B cell (primary cell): Measurements from ENCODE around the gene HDGFL1. TPM values are rescaled to one million over a fixed set of nuclear protein-coding genes. Genes with fewer than 3 reads are reported as not detected.

Experiments
- ATAC-seq: fragments of 200-7000 bp; cut with Tn5 transposase; one replicate; pipeline ENCODE4 v1.10.0; 2021; ENCODE audit warnings: low read depth, mild to moderate bottlenecking, moderate number of reproducible peaks, moderate library complexity
- CTCF ChIA-PET: fragments of 350-600 bp; sonication (Branson Sonifier 250); formaldehyde crosslinking; loops from one replicate; lab custom pipeline; 2021; ENCODE audit warnings: antibody characterized with exemption, inconsistent platforms; lab: Charles Lee
- POLR2A ChIA-PET: fragments of 350-600 bp; sonication (Branson Sonifier 250); formaldehyde crosslinking; loops from one replicate; lab custom pipeline; 2021; ENCODE audit warnings: antibody characterized with exemption; lab: Charles Lee
- DNase-seq: peaks from one replicate; pipeline ENCODE4 v3.0.0; 2013
- H2AFZ ChIP-seq: 2 replicates; pipeline ENCODE4 v1.6.1; 2012; ENCODE audit warnings: mild to moderate bottlenecking, low read depth, low read length; ENCODE audit not compliant: insufficient read depth, poor library complexity, severe bottlenecking
- H3K27ac ChIP-seq, 2 donors: 1 replicate in 1 of 2; 2 replicates in 1 of 2; pipeline ENCODE4 v1.5.1; 2012 to 2013; ENCODE audit warnings: low read length in 2 of 2, mild to moderate bottlenecking in 2 of 2, moderate library complexity in 1 of 2
- H3K27me3 ChIP-seq, 4 experiments: fragments of 200-600 bp in 1 of 4; sonication (generic) in 1 of 4; replicated peaks in 1 of 4; 1 replicate in 2 of 4; 2 replicates in 2 of 4; pipeline versions ENCODE4 v1.6.1 to v1.7.0; 2013 to 2016; ENCODE audit warnings: low read length in 3 of 4, mild to moderate bottlenecking in 2 of 4, mixed read lengths in 1 of 4, moderate library complexity in 1 of 4; ENCODE audit not compliant: insufficient read depth in 4 of 4, control insufficient read depth in 3 of 4; ENCODE audit errors: control extremely low read depth in 1 of 4
- H3K36me3 ChIP-seq, 2 experiments: replicated peaks in 1 of 2; 1 replicate in 1 of 2; 2 replicates in 1 of 2; pipeline versions ENCODE4 v1.6.1 to v1.7.1; 2013; ENCODE audit warnings: low read length in 1 of 2; ENCODE audit not compliant: insufficient read depth in 2 of 2, control insufficient read depth in 1 of 2; ENCODE audit errors: control extremely low read depth in 1 of 2, extremely low read depth in 1 of 2
- H3K4me1 ChIP-seq, 2 donors: fragments of 200-600 bp in 1 of 2; sonication (generic) in 1 of 2; 1 replicate in 1 of 2; 2 replicates in 1 of 2; pipeline versions ENCODE4 v1.5.1 to v1.6.1; 2013 to 2017; ENCODE audit warnings: low read length in 2 of 2; ENCODE audit not compliant: control insufficient read depth in 2 of 2, insufficient read depth in 2 of 2
- H3K4me2 ChIP-seq: replicated peaks from 2 replicates; pipeline ENCODE3; 2012; ENCODE audit warnings: mild to moderate bottlenecking, low read depth, low read length; ENCODE audit not compliant: poor library complexity, severe bottlenecking
- H3K4me3 ChIP-seq, 5 experiments: fragments of 200-600 bp in 1 of 5; sonication (generic) in 1 of 5; 1 replicate in 3 of 5; 2 replicates in 2 of 5; pipeline versions ENCODE4 v1.5.1 to v1.7.0; 2011 to 2016; ENCODE audit warnings: low read length in 4 of 5, mild to moderate bottlenecking in 4 of 5, low read depth in 2 of 5, control low read depth in 1 of 5, moderate library complexity in 1 of 5; ENCODE audit not compliant: insufficient read depth in 1 of 5; ENCODE audit errors: control extremely low read depth in 1 of 5, extremely low read depth in 1 of 5
- H3K79me2 ChIP-seq: fragments of 200-600 bp; sonication (generic); one replicate; pipeline ENCODE4 v1.6.0; 2016; ENCODE audit warnings: low read length; ENCODE audit not compliant: control insufficient read depth, insufficient read depth
- H3K9ac ChIP-seq: fragments of 200-600 bp; sonication (generic); 2 replicates; pipeline ENCODE4 v1.6.1; 2017; ENCODE audit warnings: mild to moderate bottlenecking, low read length, moderate library complexity
- H3K9me3 ChIP-seq, 3 donors: one replicate each; pipeline versions ENCODE4 v1.6.1 to v1.7.1; 2013; ENCODE audit warnings: low read length in 2 of 3; ENCODE audit not compliant: control insufficient read depth in 2 of 3, insufficient read depth in 1 of 3; ENCODE audit errors: control extremely low read depth in 1 of 3
- H4K20me1 ChIP-seq: 2 replicates; pipeline ENCODE4 v1.6.0; 2012; ENCODE audit warnings: mild to moderate bottlenecking, low read length; ENCODE audit not compliant: insufficient read depth, control insufficient read depth, poor library complexity, severe bottlenecking
- H3K27ac Mint-ChIP-seq: one replicate; pipeline ENCODE4 v1.8.0; 2021; ENCODE audit warnings: mixed read lengths
- H3K27me3 Mint-ChIP-seq: one replicate; pipeline ENCODE4 v1.8.0; 2021; ENCODE audit warnings: mixed read lengths
- H3K4me1 Mint-ChIP-seq: one replicate; pipeline ENCODE4 v1.8.0; 2021; ENCODE audit warnings: mixed read lengths
- H3K4me3 Mint-ChIP-seq: one replicate; pipeline ENCODE4 v1.8.0; 2021; ENCODE audit warnings: mixed read lengths
- H3K9me3 Mint-ChIP-seq: one replicate; pipeline ENCODE4 v1.8.0; 2022; ENCODE audit warnings: mixed read lengths; ENCODE audit not compliant: insufficient read depth
- CTCF ChIP-seq: fragments of 200-600 bp; IDR thresholded peaks from one replicate; pipeline ENCODE4 v1.8.0; 2022; ENCODE audit warnings: antibody characterized with exemption, mild to moderate bottlenecking
- EZH2 ChIP-seq: IDR thresholded peaks from 2 replicates; pipeline ENCODE4 v1.6.1; 2012; ENCODE audit warnings: borderline replicate concordance, low read depth, mild to moderate bottlenecking, moderate library complexity, low read length; ENCODE audit not compliant: insufficient read depth, poor library complexity, severe bottlenecking
- WGBS: methylation state at CpG from one replicate; pipeline ENCODE4 v1.1.5; 2013; ENCODE audit warnings: missing lambda C conversion rate; ENCODE audit not compliant: insufficient coverage; 5-methylcytosine and 5-hydroxymethylcytosine counted together
- intact Hi-C: fragments of 100-400 bp; cut with micrococcal nuclease; formaldehyde crosslinking; loops from one replicate; pipeline ENCODE4 v1.10.0; 2022
- polyA plus RNA-seq: library from polyadenylated mRNA; depleted of rRNA; stranded (reverse); fragments of >200 nt; gene quantifications from 2 replicates; pipeline ENCODE4 v1.2.3, GENCODE V29; 2012
- total RNA-seq, 2 donors: library from RNA; stranded (reverse); fragments of 120-200 nt in 1 of 2; gene quantifications; 1 replicate in 1 of 2; 2 replicates in 1 of 2; pipeline versions ENCODE4 v1.2.3 to v1.2.4, GENCODE V29; 2013 to 2022

Gene HDGFL1
- total and polyA plus RNA-seq, 2 donors (not counting 1 experiment from before 2014, with no cell fraction given): not detected

DNA sequence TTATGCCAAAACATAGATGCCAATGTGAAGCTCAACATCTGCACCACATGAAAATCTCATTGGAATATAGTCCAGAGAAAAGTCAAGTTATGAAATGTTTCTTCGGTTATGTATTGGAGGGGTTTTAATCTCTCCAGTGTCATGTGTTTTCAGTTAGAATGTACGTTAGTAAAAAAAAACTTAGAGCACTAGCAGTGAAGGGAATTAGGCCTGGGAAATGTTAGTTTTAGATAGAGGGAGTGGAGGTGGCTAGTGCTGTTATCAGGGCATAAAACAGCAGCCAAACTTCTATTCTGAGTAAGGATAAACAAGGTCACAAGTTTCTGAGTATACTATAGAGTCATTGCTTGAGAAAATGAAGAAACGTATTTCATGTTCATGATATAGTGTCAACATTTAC, 42.9 kb downstream of the HDGFL1 start:
- ATAC-seq (no peak), DNase-seq (no peak)
- H3K4me3 Mint-ChIP-seq: no peak overlapping the region
- Histone ChIP-seq H3K9ac (no peak overlapping the region), H3K27me3 (no peaks in the 10 kb centered on the region), H4K20me1 (no peaks in the 10 kb centered on the region), H3K27ac (no peak overlapping the region), H3K4me1 (no peaks in the 10 kb centered on the region), H3K9me3 (no peaks in the 10 kb centered on the region), H3K79me2 (no peaks in the 10 kb centered on the region), H3K4me3 (no peak overlapping the region), H3K4me2 (no peak overlapping the region), H3K36me3 (no peaks in the 10 kb centered on the region), H2AFZ (no peak overlapping the region)
- H3K4me1 Mint-ChIP-seq: no peaks in the 10 kb centered on the region
- CTCF ChIA-PET: no interaction called here
- no peak overlapping the region for H3K27ac Mint-ChIP-seq
- intact Hi-C loops: no loop called here
- POLR2A ChIA-PET: no interaction called here
- H3K9me3 Mint-ChIP-seq: peaks cover 3% of the 10 kb centered on the region
- no peak for TF ChIP-seq EZH2
- TF ChIP-seq CTCF: no peak
- no peaks in the 10 kb centered on the region for H3K27me3 Mint-ChIP-seq
- WGBS: 70% methylated on average over 2 of the region's 3 CpGs

DNA sequence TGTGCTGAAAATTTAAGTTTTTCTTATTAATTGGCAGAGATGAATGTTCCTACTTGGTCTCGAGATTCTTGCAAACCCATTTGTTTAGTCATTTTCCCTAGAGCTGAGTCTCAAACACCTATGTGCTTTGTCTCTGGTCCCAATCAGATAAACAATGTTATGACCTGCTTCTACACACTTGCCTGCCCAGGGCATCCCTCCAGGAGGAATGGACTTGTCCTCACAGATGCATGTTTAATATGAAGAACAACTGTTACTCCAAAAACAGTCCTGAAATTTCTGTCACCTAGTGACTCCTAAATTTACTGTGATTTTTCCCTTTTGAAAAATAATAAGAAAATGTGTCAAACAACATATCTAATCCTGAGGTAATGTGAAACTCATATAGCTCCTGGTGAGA, 43.7 kb downstream of the HDGFL1 start:
- Mint-ChIP-seq H3K4me3 (no peak overlapping the region), H3K4me1 (no peaks in the 10 kb centered on the region), H3K27ac (no peak overlapping the region), H3K9me3 (peaks cover 3% of the 10 kb centered on the region), H3K27me3 (no peaks in the 10 kb centered on the region)
- intact Hi-C loops: no loop called here
- ATAC-seq (no peak), DNase-seq (no peak)
- H2AFZ ChIP-seq: no peak overlapping the region
- no peaks in the 10 kb centered on the region for H3K4me1 ChIP-seq
- TF ChIP-seq EZH2 (no peak), CTCF (no peak)
- CTCF ChIA-PET: no interaction called here
- no peak overlapping the region for H3K4me3 ChIP-seq
- POLR2A ChIA-PET: no interaction called here
- H3K9ac ChIP-seq: no peak overlapping the region
- WGBS: no CpG with 5 or more reads among the region's 1 CpG
- H3K9me3 ChIP-seq: peaks cover 0 to 2% (median 0%) of the 10 kb centered on the region in 3 donors
- no peaks in the 10 kb centered on the region for H4K20me1 ChIP-seq
- no peaks in the 10 kb centered on the region for H3K27me3 ChIP-seq
- no peak overlapping the region for H3K27ac ChIP-seq
- H3K79me2 ChIP-seq: no peaks in the 10 kb centered on the region
- H3K36me3 ChIP-seq: no peaks in the 10 kb centered on the region
- no peak overlapping the region for H3K4me2 ChIP-seq
